GM12874 (cell line): Measurements from ENCODE around the gene CACNB4.

Source experiments
- CTCF ChIP-seq: IDR thresholded peaks from 2 replicates; pipeline ENCODE4 v1.5.1; 2011; ENCODE audit warnings: low read depth, mild to moderate bottlenecking, control low read depth, low read length, moderate library complexity; ENCODE audit not compliant: insufficient read depth

CACNB4 gene

GRCh38 chr2:152071518-152071917 lies 27.3 kb downstream of the CACNB4 start:
- TF ChIP-seq CTCF = no peak

- no peak for TF ChIP-seq CTCF
These were observed 27.8 kb downstream of the CACNB4 start for GRCh38 chr2:152071092-152071491.

- no peak for TF ChIP-seq CTCF
These were observed 30.6 kb downstream of the CACNB4 start for GRCh38 chr2:152068226-152068625.

- TF ChIP-seq CTCF = no peak
These were observed 31.0 kb downstream of the CACNB4 start for GRCh38 chr2:152067823-152068222.

GRCh38 chr2:152065945-152066344 lies 32.9 kb downstream of the CACNB4 start:
- no peak for TF ChIP-seq CTCF

- TF ChIP-seq CTCF = no peak
These were observed 34.8 kb downstream of the CACNB4 start for GRCh38 chr2:152064001-152064400.

- TF ChIP-seq CTCF = no peak
These were observed 35.4 kb downstream of the CACNB4 start for GRCh38 chr2:152063325-152063924.
